Mucosa of stomach (tissue), 1 donor: ENCODE results near the gene F2RL2.

Experiments
- H3K27me3 ChIP-seq: one replicate; pipeline ENCODE4 v1.7.0; 2013; ENCODE audit warnings: mild to moderate bottlenecking, low read length; ENCODE audit not compliant: control insufficient read depth, insufficient read depth
- H3K36me3 ChIP-seq: one replicate; pipeline ENCODE4 v1.7.0; 2013; ENCODE audit warnings: low read length; ENCODE audit not compliant: control insufficient read depth, insufficient read depth
- H3K4me1 ChIP-seq: one replicate; pipeline ENCODE4 v1.7.0; 2013; ENCODE audit warnings: mild to moderate bottlenecking, low read length; ENCODE audit not compliant: control insufficient read depth, insufficient read depth
- H3K4me3 ChIP-seq: one replicate; pipeline ENCODE4 v1.7.0; 2013; ENCODE audit warnings: low read length
- H3K9ac ChIP-seq: one replicate; pipeline ENCODE4 v1.7.0; 2013; ENCODE audit warnings: mild to moderate bottlenecking, low read length, moderate library complexity
- H3K9me3 ChIP-seq: one replicate; pipeline ENCODE4 v1.7.0; 2013; ENCODE audit warnings: mild to moderate bottlenecking, low read length, moderate library complexity; ENCODE audit not compliant: control insufficient read depth
- donor health status: Pancreatic carcinoma.

Gene F2RL2

GRCh38 chr5:76579166-76579937, 43.9 kb downstream of the F2RL2 start:
- H3K4me1 ChIP-seq = peaks cover 27% of the 10 kb centered on the region
- H3K9ac ChIP-seq = no peak overlapping the region
- no peaks in the 10 kb centered on the region for H3K9me3 ChIP-seq
- no peaks in the 10 kb centered on the region for H3K36me3 ChIP-seq
- H3K4me3 ChIP-seq = no peak overlapping the region
- no peaks in the 10 kb centered on the region for H3K27me3 ChIP-seq

GRCh38 chr5:76576996-76577395, 46.2 kb downstream of the F2RL2 start:
- Histone ChIP-seq H3K4me1 (peaks cover 16% of the 10 kb centered on the region), H3K36me3 (no peaks in the 10 kb centered on the region), H3K4me3 (no peak overlapping the region), H3K9ac (no peak overlapping the region), H3K27me3 (no peaks in the 10 kb centered on the region), H3K9me3 (no peaks in the 10 kb centered on the region)

GRCh38 chr5:76576450-76576849, 46.8 kb downstream of the F2RL2 start:
- Histone ChIP-seq H3K4me1 (peaks cover 10% of the 10 kb centered on the region), H3K27me3 (no peaks in the 10 kb centered on the region), H3K9ac (no peak overlapping the region), H3K4me3 (no peak overlapping the region), H3K36me3 (no peaks in the 10 kb centered on the region), H3K9me3 (no peaks in the 10 kb centered on the region)

- H3K9ac ChIP-seq = no peak overlapping the region
- H3K36me3 ChIP-seq = no peaks in the 10 kb centered on the region
These were observed 51.6 kb downstream of the F2RL2 start for GRCh38 chr5:76571559-76571958.

GRCh38 chr5:76570153-76570552, 53.0 kb downstream of the F2RL2 start:
- Histone ChIP-seq H3K36me3 (no peaks in the 10 kb centered on the region), H3K9me3 (no peaks in the 10 kb centered on the region), H3K4me3 (no peak overlapping the region), H3K27me3 (no peaks in the 10 kb centered on the region), H3K9ac (no peak overlapping the region), H3K4me1 (peaks cover 27% of the 10 kb centered on the region)

More at GRCh38 chr5:76571559-76571958, 51.6 kb downstream of the F2RL2 start:
- H3K9me3 ChIP-seq = no peaks in the 10 kb centered on the region
- no peaks in the 10 kb centered on the region for H3K27me3 ChIP-seq
- H3K4me3 ChIP-seq = no peak overlapping the region
- H3K4me1 ChIP-seq = peaks cover 20% of the 10 kb centered on the region
